Measurements from ENCODE around the gene RPUSD2. TPM values are rescaled to one million over a fixed set of nuclear protein-coding genes. Genes with fewer than 3 reads are reported as not detected.

Gene RPUSD2
- total and polyA plus RNA-seq, 7 donors = 4.6 to 13.3 (median 8.6) TPM

DNA sequence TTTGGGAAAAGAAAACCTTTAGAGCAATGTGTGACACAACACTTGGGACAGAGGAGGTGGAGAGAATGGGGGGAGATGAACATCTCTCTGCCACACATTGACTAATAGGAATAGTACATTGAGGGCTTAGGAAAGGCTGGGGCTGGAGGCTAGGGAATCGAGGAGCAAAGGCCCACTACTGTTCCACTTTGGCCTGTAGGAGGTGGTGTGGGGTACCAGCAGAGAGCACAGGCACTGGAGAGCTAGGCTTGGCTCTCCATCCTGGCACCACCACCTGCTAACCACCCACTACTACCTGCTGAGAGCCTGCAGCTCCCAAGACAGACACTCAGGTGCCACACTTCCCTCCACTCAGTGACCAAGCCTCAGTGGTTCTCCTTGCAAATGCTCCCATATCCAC lies 23.6 kb upstream of the RPUSD2 start:
- intact Hi-C loops (cut with DNase I) = no loop called here
- DNase-seq = no peak
- Histone ChIP-seq H3K4me3 (no peak overlapping the region), H3K27me3 (no peaks in the 10 kb centered on the region), H3K36me3 (peaks cover 0 to 27% (median 0%) of the 10 kb centered on the region in 4 donors), H3K27ac (no peak overlapping the region), H3K4me1 (no peaks in the 10 kb centered on the region), H3K9me3 (no peaks in the 10 kb centered on the region)
- 83 to 93% methylated on average over 1 of the region's 1 CpG for WGBS, 2 donors
- TF ChIP-seq POLR2AphosphoS5 (IDR thresholded peaks at IDR 0.05) (no peak), EP300 (IDR thresholded peaks at IDR 0.05) (no peak)

- Histone ChIP-seq H3K36me3 (peaks cover 0 to 52% (median 4%) of the 10 kb centered on the region in 4 donors), H3K27ac (no peak overlapping the region), H3K27me3 (no peaks in the 10 kb centered on the region), H3K4me1 (no peaks in the 10 kb centered on the region), H3K9me3 (no peaks in the 10 kb centered on the region), H3K4me3 (no peak overlapping the region)
- TF ChIP-seq EP300 (IDR thresholded peaks at IDR 0.05) = no peak
- WGBS, 2 donors = 95 to 97% methylated on average over 2 of the region's 2 CpGs
- DNase-seq = no peak
- intact Hi-C loops (cut with DNase I) = no loop called here
Observed at GRCh38 chr15:40548610-40549009, 20.5 kb upstream of the RPUSD2 start.

DNA sequence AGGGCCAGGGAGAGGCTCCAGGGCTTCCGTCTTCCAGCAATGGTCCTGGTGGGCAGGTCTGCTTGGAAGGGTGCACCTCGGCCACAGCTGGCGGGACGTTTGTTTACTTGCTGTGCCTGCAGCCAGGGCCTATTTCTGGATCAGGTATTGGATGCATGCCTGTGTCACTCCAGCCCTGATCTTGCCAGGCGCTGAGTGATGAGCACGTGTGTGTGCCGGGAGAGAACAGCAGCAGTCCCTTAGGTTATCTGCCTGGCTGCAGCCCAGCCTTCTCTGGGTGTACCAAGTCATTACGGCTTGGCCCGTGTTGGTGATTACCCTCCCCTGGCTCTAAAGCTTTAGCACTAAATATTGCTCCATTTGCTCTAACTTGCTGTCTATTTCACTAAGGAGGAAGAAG lies 19.2 kb upstream of the RPUSD2 start:
- Histone ChIP-seq H3K9me3 (no peaks in the 10 kb centered on the region), H3K4me1 (no peaks in the 10 kb centered on the region), H3K27ac (no peak overlapping the region), H3K4me3 (no peak overlapping the region), H3K27me3 (no peaks in the 10 kb centered on the region), H3K36me3 (peaks cover 0 to 64% (median 4%) of the 10 kb centered on the region in 4 donors)
- intact Hi-C loops (cut with DNase I) = no loop called here
- WGBS, 2 donors = 74 to 84% methylated on average over 9 of the region's 9 CpGs
- TF ChIP-seq POLR2AphosphoS5 (IDR thresholded peaks at IDR 0.05) = no peak
- TF ChIP-seq EP300 (IDR thresholded peaks at IDR 0.05) = no peak
- TF ChIP-seq POLR2A (IDR thresholded peaks at IDR 0.05) = no peak
- no peak for TF ChIP-seq CTCF (IDR thresholded peaks at IDR 0.05)
- no peak for DNase-seq

DNA sequence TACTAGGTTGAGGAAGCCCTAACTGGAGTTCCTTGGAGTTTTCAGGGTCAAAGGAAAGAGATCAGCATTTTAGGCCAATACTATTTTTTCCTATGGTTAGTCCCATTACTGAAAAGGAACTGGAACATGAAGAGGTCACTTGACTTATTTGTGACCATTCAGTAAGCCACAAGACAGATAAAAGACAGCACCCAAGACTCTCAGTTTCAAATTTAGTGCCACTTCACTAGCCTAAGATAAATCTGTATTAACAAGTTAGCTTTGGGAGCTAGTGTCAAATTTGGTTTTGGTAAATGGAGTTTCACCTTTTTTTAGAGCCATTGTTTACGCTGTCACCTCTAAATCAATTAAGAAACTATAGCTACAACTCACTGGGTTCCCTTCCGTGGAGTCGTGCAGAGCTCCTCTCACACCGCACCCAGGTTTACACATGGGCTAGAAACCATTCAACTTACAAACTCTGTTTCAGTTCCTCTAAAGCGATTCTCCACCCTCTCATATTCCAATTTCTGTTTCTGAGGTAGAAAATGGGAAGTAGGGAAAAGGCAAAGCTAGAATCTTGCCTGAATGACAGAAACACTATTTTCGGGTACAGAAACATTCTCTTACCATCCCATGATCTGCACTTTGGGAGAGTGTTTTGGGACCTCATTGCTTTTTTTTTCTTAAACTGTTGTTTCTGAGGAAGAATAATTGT lies 18.6 kb upstream of the RPUSD2 start:
- H3K36me3 ChIP-seq = peaks cover 0 to 70% (median 4%) of the 10 kb centered on the region in 4 donors
- H3K27me3 ChIP-seq = no peaks in the 10 kb centered on the region
- no peak overlapping the region for H3K27ac ChIP-seq
- H3K4me3 ChIP-seq = no peak overlapping the region
- 69 to 80% methylated on average over 6 of the region's 6 CpGs for whole genome bisulfite sequencing, 2 donors
- no peaks in the 10 kb centered on the region for H3K4me1 ChIP-seq
- TF ChIP-seq CTCF (IDR thresholded peaks at IDR 0.05) (no peak), POLR2AphosphoS5 (IDR thresholded peaks at IDR 0.05) (no peak), EP300 (IDR thresholded peaks at IDR 0.05) (no peak), POLR2A (IDR thresholded peaks at IDR 0.05) (no peak)
- no peaks in the 10 kb centered on the region for H3K9me3 ChIP-seq
- intact Hi-C loops (cut with DNase I) = no loop called here
- DNase-seq = no peak

- Histone ChIP-seq H3K4me3 (no peak overlapping the region), H3K27me3 (no peaks in the 10 kb centered on the region), H3K4me1 (no peaks in the 10 kb centered on the region), H3K27ac (no peak overlapping the region), H3K36me3 (peaks cover 0 to 73% (median 12%) of the 10 kb centered on the region in 4 donors), H3K9me3 (no peaks in the 10 kb centered on the region)
- DNase-seq = no peak
- WGBS, 2 donors = 88 to 93% methylated on average over 4 of the region's 4 CpGs
- intact Hi-C loops (cut with DNase I) = no loop called here
- TF ChIP-seq EP300 (IDR thresholded peaks at IDR 0.05) (no peak), POLR2AphosphoS5 (IDR thresholded peaks at IDR 0.05) (no peak), CTCF (IDR thresholded peaks at IDR 0.05) (no peak), POLR2A (IDR thresholded peaks at IDR 0.05) (no peak)
Observed at GRCh38 chr15:40554161-40554525, 15.0 kb upstream of the RPUSD2 start.

DNA sequence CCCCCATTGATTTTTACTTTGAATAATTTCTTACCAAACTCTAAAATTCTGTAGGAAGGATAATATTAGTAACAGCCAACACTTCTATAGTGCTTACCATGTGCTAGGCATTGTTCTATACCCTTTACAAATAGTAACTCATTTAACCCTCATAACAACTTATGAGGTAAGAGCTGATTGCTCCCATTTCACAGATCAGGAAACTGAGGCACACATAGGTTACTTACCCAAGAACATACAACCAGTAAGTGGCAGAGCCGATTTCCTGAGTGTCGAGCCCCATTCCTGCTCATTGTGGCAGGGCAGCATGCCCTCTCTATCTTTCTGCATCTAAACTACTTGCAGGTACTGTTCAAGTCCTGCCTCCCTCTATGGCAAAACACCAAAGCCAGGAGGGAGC lies 13.2 kb upstream of the RPUSD2 start:
- intact Hi-C loops (cut with DNase I) = no loop called here
- 97 to 99% methylated on average over 2 of the region's 2 CpGs for WGBS, 2 donors
- no peak for DNase-seq
- TF ChIP-seq EP300 (IDR thresholded peaks at IDR 0.05) = no peak
- no peak for TF ChIP-seq POLR2AphosphoS5 (IDR thresholded peaks at IDR 0.05)
- TF ChIP-seq CTCF (IDR thresholded peaks at IDR 0.05) = no peak
- no peak for TF ChIP-seq POLR2A (IDR thresholded peaks at IDR 0.05)
- H3K36me3 ChIP-seq = peaks cover 0 to 60% (median 12%) of the 10 kb centered on the region in 4 donors
- H3K4me1 ChIP-seq = peaks cover 0 to 4% (median 0%) of the 10 kb centered on the region in 4 donors
- no peak overlapping the region for H3K27ac ChIP-seq
- no peak overlapping the region for H3K4me3 ChIP-seq
- H3K27me3 ChIP-seq = no peaks in the 10 kb centered on the region
- H3K9me3 ChIP-seq = no peaks in the 10 kb centered on the region
